Skeletal muscle tissue (tissue), 4 donors: ENCODE data around the gene RFXANK. TPM values are rescaled to one million over a fixed set of nuclear protein-coding genes. Genes with fewer than 3 reads are reported as not detected.
A peak's percentile ranks its signal among the peaks of the same experiment; 100 is the strongest.

Experiments
- H3K27ac ChIP-seq: one replicate; pipeline ENCODE4 v1.7.0; 2013; ENCODE audit warnings: mild to moderate bottlenecking, low read depth, low read length, inconsistent platforms
- H3K27me3 ChIP-seq, 3 donors: one replicate each; pipeline ENCODE4 v1.7.0; 2013; ENCODE audit warnings: low read length in 3 of 3; ENCODE audit not compliant: control insufficient read depth in 3 of 3, insufficient read depth in 3 of 3
- H3K36me3 ChIP-seq, 3 donors: one replicate each; pipeline ENCODE4 v1.7.0; 2013; ENCODE audit warnings: low read length in 3 of 3; ENCODE audit not compliant: control insufficient read depth in 3 of 3, insufficient read depth in 3 of 3
- H3K4me1 ChIP-seq, 3 donors: one replicate each; pipeline ENCODE4 v1.7.0; 2013; ENCODE audit warnings: low read length in 3 of 3, mild to moderate bottlenecking in 3 of 3; ENCODE audit not compliant: control insufficient read depth in 3 of 3, insufficient read depth in 3 of 3
- H3K4me3 ChIP-seq, 3 donors: one replicate each; pipeline ENCODE4 v1.7.0; 2013; ENCODE audit warnings: low read length in 3 of 3
- H3K9ac ChIP-seq, 3 donors: one replicate each; pipeline ENCODE4 v1.7.0; 2013; ENCODE audit warnings: low read length in 3 of 3, mild to moderate bottlenecking in 3 of 3, moderate library complexity in 2 of 3, low read depth in 1 of 3
- H3K9me3 ChIP-seq, 3 donors: one replicate each; pipeline ENCODE4 v1.7.0; 2013; ENCODE audit warnings: low read length in 3 of 3; ENCODE audit not compliant: control insufficient read depth in 3 of 3
- total RNA-seq: library from RNA; depleted of rRNA; stranded (reverse); fragments of >200 nt; gene quantifications from one replicate; pipeline ENCODE4 v1.2.3, GENCODE V29; 2014
- donor health status: Osteomylitis.

RFXANK gene
- total RNA-seq, 1 donor from 2014 or later, result 56.9 TPM

- Histone ChIP-seq H3K9me3 (no peaks in the 10 kb centered on the region), H3K4me1 (peaks cover 11 to 16% (median 11%) of the 10 kb centered on the region in 3 donors), H3K4me3 (no peak overlapping the region), H3K9ac (peak overlapping the region in 1 of 3 donors; percentile 10), H3K27ac (no peak overlapping the region), H3K36me3 (peaks cover 3 to 10% (median 5%) of the 10 kb centered on the region in 3 donors), H3K27me3 (peaks cover 21 to 36% (median 29%) of the 10 kb centered on the region in 3 donors)
These were observed 13.7 kb downstream of the RFXANK start for GRCh38 chr19:19205416-19206410.

- no peak overlapping the region for H3K27ac ChIP-seq
- H3K9me3 ChIP-seq, result no peaks in the 10 kb centered on the region
- H3K4me1 ChIP-seq, result peaks cover 11 to 16% (median 11%) of the 10 kb centered on the region in 3 donors
- peaks cover 33 to 45% (median 38%) of the 10 kb centered on the region in 3 donors for H3K27me3 ChIP-seq
- peaks cover 0 to 6% (median 0%) of the 10 kb centered on the region in 3 donors for H3K36me3 ChIP-seq
- no peak overlapping the region for H3K9ac ChIP-seq
- H3K4me3 ChIP-seq, result no peak overlapping the region
These were observed 14.9 kb downstream of the RFXANK start for GRCh38 chr19:19206938-19207337.

- H3K27me3 ChIP-seq, result peaks cover 42 to 54% (median 46%) of the 10 kb centered on the region in 3 donors
- peaks cover 2 to 6% (median 3%) of the 10 kb centered on the region in 3 donors for H3K4me1 ChIP-seq
- H3K9ac ChIP-seq, result no peak overlapping the region
- no peaks in the 10 kb centered on the region for H3K9me3 ChIP-seq
- H3K27ac ChIP-seq, result no peak overlapping the region
- H3K36me3 ChIP-seq, result no peaks in the 10 kb centered on the region
- no peak overlapping the region for H3K4me3 ChIP-seq
These were observed 15.8 kb downstream of the RFXANK start for GRCh38 chr19:19207637-19208572.

- H3K9me3 ChIP-seq, result no peaks in the 10 kb centered on the region
- peaks cover 0 to 5% (median 0%) of the 10 kb centered on the region in 3 donors for H3K4me1 ChIP-seq
- no peak overlapping the region for H3K27ac ChIP-seq
- H3K27me3 ChIP-seq, result peaks cover 56 to 66% (median 60%) of the 10 kb centered on the region in 3 donors
- no peak overlapping the region for H3K9ac ChIP-seq
- no peak overlapping the region for H3K4me3 ChIP-seq
- no peaks in the 10 kb centered on the region for H3K36me3 ChIP-seq
These were observed 17.3 kb downstream of the RFXANK start for GRCh38 chr19:19209372-19209771.

- Histone ChIP-seq H3K4me3 (no peak within 1 kb of the TSS), H3K27ac (no peak within 1 kb of the TSS), H3K9me3 (no peaks in the 10 kb centered on the region), H3K27me3 (peaks cover 55 to 72% (median 58%) of the 10 kb centered on the region in 3 donors), H3K9ac (no peak within 1 kb of the TSS), H3K36me3 (no peaks in the 10 kb centered on the region), H3K4me1 (peaks cover 0 to 5% (median 0%) of the 10 kb centered on the region in 3 donors)
These were observed 19.7 kb downstream of the RFXANK start, which contains the start of gene NCAN for GRCh38 chr19:19211499-19212420. NCAN (plus strand) TSS chr19:19211958; CDS start chr19:19216954, 4,996 bp downstream.

- no peaks in the 10 kb centered on the region for H3K36me3 ChIP-seq
- H3K4me1 ChIP-seq, result no peaks in the 10 kb centered on the region
- no peak overlapping the region for H3K4me3 ChIP-seq
- H3K9me3 ChIP-seq, result no peaks in the 10 kb centered on the region
- no peak overlapping the region for H3K9ac ChIP-seq
- peaks cover 46 to 64% (median 52%) of the 10 kb centered on the region in 3 donors for H3K27me3 ChIP-seq
- no peak overlapping the region for H3K27ac ChIP-seq
These were observed 20.9 kb downstream of the RFXANK start for GRCh38 chr19:19212916-19213315.

GRCh38 chr19:19213426-19214158 is 21.5 kb downstream of the RFXANK start:
- H3K27me3 ChIP-seq, result peaks cover 45 to 63% (median 53%) of the 10 kb centered on the region in 3 donors
- no peaks in the 10 kb centered on the region for H3K36me3 ChIP-seq
- H3K4me1 ChIP-seq, result no peaks in the 10 kb centered on the region
- no peaks in the 10 kb centered on the region for H3K9me3 ChIP-seq
- H3K4me3 ChIP-seq, result no peak overlapping the region
- H3K9ac ChIP-seq, result no peak overlapping the region
- no peak overlapping the region for H3K27ac ChIP-seq

GRCh38 chr19:19214159-19214490 is 22.1 kb downstream of the RFXANK start:
- Histone ChIP-seq H3K4me1 (no peaks in the 10 kb centered on the region), H3K27ac (no peak overlapping the region), H3K9ac (no peak overlapping the region), H3K9me3 (no peaks in the 10 kb centered on the region), H3K36me3 (no peaks in the 10 kb centered on the region), H3K27me3 (peaks cover 45 to 61% (median 51%) of the 10 kb centered on the region in 3 donors), H3K4me3 (no peak overlapping the region)
